GM18951 (cell line): Measurements from ENCODE around the gene TTLL11.
"Not testable (repeated sequence)": the region's sequence is repeated elsewhere in the genome, so short reads cannot be mapped to it uniquely, and the experiment has no call there.

Source experiments
- POLR2A ChIP-seq: IDR thresholded peaks from 4 replicates; pipeline ENCODE4 v1.6.1; 2011; ENCODE audit warnings: mild to moderate bottlenecking; ENCODE audit not compliant: insufficient read length, insufficient read depth; ENCODE audit errors: extremely low read depth
- in situ Hi-C: fragments of 300-500 bp; cut with MboI; formaldehyde crosslinking; loops from one replicate; pipeline ENCODE4 v1.12.0; 2022; ENCODE audit warnings: low sequenced_read_pairs, mixed read lengths, inconsistent platforms; ENCODE audit not compliant: unreplicated experiment

Gene TTLL11

DNA sequence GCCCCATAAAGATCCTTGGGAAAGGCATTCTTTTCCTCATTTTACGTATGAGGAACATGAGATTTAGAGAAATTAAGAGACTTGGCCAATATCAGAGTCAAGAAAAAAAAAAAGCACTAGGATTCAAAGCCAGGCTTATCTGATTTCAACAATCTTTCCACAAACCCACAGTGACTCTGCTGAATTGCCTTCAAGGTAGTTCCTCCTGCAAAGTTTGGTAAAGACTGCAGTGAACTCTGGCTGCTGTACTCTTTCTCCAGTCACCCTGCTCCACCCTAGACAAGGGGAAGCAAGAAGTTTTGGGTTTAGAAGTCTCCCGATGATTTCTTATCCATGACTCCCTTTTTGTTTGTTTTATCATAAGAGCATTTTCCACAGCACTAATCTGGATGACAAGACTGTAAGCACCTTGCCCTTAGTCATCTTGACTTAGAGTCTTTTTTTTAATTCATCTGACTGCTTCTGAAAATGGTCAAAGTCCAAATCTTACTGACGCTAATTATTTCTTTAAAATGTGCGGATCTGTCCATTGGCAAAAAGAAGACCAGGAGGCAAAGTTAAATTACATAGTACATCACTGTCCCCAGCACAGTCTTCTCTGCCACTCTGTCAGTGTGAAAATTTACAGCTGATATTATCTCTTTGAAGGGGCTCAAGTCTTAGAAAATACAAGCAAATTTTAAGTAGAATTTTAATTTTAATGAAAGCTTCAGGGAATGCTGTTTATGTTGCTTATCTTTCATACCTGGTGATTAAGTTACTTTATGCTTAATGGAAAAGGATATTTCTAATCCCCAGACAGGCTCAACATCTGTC, 180.1 kb downstream of the TTLL11 start:
- in situ Hi-C loops = no loop called here

DNA sequence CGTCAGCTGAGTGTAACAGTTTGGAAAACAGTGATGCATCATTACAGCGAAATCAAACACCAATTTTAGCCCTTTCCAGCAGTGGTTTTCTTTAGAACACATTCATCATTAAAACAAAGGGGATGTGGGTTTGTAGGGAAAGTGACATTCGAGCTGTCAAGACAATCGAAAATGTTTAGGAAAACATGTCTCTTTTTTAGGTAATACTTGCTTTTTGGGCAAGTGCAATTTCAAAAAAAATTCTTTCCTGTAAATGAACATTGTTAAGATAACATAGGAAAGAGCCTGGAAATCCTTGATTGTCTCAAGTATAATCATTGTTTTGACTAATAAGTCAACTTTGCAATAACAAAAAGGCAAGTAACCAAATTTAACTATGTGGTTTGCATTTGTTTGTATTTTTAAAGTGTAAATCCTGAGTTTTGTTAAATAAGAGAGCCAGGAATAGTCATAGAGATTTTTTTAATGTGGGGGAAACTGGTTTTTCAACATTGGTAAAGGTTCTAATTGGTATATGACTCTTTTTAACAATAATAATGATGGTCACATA, 182.5 kb downstream of the TTLL11 start:
- no peak for TF ChIP-seq POLR2A
- in situ Hi-C loops = no loop called here

More for the DNA sequence above, 180.1 kb downstream of the TTLL11 start:
- no peak for TF ChIP-seq POLR2A

DNA sequence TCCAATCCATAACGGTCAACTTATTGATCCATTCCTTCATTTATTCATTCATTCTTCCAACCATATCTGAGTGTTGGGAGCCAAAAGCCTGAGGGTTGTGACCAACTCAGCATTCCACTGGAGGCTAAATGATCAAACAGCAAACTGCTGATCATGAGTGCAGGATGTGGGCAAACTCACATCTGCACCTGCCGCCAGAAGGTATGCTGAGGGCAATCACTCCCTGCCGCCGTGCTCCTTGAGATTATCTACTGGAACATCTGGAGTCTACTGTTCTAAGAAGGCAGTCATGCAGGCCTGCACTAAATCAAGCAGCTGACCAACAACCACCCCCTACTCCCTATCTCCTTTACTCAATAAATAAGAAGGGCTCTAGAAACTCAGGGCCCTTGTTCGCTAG, 184.0 kb downstream of the TTLL11 start:
- in situ Hi-C loops = no loop called here
- TF ChIP-seq POLR2A = no peak

DNA sequence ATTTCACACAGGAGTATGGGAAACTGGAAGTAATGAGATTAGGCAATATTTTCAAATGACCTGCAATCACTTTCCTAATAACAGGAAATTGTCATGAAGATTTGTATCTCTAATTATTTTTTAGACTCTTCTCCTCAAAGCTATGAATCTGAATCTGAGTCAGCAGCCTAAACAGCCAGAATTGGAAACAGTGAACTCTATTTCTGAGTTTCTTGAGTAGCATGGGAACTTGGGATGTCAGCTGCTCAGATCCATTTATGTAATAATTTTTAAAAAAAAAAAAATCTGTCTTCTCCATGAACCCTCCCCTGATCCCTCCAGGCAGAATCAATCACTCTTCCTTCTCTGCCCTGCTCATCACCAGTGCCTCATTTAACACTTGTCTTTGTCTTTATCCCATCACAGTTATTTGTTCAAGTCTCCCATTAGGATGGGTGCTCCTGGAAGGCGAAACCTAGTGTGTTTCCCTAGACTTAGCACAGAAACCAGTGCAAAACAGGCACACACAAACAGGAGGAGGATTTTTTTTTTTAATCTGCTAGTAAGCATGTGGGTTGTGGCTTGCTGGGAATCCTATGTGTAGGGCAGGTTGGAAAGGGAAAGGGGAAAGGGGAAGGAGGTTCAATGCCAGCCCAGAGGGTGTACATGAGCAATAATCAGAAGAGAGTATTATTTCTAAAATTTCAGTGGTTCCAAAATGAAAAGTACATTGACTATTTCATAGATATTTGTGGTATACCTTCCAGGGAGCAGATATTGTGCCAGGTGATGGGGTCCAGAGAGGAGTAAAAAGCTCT, 186.8 kb downstream of the TTLL11 start:
- in situ Hi-C loops = no loop called here
- TF ChIP-seq POLR2A = no peak

DNA sequence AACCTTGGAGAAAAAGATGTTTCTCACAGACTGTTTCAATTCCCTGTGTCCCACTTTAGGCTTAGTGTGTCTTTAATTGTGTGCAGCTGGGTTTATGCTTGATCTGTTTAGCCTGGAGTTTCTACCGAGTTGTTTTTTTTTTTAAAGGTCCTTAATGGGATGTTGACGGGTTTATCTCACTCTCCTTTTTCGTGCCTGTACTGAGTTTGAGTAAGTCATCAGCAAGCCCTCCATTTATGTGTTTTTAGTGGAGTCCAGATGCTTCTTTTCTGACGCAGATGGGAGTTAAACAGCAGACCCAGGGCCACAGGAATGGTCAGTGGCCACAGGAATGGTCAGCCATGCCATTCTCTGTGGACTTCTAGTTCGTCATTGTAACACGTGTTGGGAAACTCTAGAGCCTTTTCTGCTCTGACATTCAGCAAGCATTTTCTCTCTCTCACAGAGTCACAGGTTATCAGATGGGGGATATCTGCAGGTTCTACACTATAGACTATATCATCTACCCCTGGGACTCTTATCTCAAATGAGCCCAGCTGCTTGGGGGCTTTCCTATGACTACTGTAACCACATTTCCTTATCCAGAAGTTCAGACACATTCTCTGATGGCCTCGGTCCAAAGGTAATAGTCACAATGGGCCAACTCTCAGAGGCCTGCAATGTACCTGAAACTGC, 190.5 kb downstream of the TTLL11 start:
- in situ Hi-C loops = no loop called here
- TF ChIP-seq POLR2A = no peak

DNA sequence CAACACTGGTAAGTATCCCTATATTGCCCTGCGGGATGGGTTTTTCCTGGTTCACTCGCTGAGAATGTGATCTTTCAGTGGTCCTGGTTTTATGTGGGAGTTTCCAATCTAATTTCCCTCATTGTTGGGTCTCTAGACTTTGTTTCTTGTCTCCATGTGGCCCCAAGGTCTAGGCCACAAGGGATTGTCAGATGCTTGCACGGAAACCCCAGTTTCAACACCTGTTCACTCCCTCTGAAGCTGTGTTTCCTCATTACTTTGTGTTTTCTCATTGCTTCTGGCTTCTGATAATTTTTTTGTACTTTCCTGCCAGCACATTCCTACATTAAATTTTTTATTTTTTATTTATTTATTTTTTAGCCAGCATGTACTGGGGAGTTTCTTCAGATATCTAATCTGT, 191.5 kb downstream of the TTLL11 start:
- in situ Hi-C loops = no loop called here
- no peak for TF ChIP-seq POLR2A

DNA sequence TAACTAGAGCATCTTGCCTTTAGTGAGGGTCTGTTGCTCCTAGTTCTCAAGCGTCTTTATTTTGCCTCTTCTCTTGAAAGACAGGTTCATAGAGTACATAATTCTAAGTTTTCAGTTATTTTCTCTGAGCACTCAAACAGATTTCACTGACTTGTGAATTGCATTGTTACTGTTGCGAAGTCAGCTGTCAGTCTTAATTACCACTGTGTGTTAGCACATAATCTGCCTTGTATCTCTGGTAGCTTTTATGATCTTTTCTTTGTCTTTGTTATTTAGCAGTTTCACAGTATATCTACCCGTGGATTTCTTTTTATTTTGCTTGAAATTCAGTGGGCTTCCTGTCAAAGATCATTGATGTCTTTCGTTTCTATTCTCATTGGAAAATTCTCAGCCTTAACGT, 192.9 kb downstream of the TTLL11 start:
- in situ Hi-C loops = no loop called here
- TF ChIP-seq POLR2A = no peak

DNA sequence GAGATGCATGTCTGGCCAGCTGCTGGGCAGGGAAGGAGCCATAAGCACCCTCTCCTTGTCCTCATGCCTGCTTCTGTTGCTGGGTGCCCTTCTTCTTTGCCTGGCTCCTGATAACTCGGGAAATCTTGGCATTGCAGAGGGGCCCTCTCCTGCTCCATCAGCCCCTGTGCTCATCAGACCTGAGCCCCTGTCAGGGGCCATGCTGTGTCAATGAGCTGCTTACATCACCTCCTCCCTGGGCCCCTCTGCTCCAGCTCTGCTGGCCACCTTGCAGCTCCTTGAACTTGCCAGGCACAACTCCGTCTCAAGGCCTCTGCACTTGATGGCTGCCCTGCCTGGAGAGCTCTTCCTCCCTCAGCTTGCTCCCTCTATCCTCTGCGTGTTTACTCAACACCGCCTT, 194.3 kb downstream of the TTLL11 start:
- in situ Hi-C loops = no loop called here
- no peak for TF ChIP-seq POLR2A

DNA sequence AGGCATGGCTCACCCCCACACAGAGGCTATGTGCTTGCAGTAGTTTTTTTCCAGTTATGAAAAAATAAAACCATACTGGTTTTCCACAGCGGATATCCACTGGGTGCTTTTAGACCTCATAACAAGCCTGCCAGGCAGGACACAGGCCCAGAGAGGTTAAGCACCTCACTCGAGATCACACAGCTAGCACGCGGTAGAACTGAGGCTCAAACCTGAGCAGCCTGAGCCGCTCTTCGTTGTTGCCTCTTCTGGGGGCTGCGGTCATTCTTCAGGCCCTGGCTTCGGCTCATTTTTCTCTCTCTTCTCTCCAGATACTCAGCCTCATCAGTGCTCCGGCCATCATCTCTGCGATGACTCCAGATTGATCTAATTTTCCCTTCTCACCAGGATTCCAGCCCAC, 196.0 kb downstream of the TTLL11 start:
- in situ Hi-C loops = no loop called here
- TF ChIP-seq POLR2A = no peak

DNA sequence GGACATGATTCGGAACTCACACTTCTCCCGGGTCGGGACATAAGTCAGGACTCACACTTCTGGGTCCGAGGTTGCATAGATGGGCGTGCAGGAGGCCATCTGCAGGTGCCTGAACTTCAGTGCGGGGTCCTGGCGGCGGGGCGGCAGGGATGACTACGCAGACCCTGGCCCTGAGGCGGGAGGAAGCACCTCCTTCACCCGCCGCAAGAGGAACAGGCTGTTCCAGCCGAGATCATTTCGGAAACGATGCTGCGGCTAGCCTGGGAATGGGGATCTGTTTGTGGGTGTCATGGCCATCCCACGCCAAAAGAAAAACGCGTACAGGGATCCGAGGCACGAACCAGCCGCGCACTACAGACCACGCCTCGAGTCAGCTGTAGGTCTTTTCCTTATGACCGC, 196.6 kb downstream of the TTLL11 start:
- in situ Hi-C loops = no loop called here
- no peak for TF ChIP-seq POLR2A

DNA sequence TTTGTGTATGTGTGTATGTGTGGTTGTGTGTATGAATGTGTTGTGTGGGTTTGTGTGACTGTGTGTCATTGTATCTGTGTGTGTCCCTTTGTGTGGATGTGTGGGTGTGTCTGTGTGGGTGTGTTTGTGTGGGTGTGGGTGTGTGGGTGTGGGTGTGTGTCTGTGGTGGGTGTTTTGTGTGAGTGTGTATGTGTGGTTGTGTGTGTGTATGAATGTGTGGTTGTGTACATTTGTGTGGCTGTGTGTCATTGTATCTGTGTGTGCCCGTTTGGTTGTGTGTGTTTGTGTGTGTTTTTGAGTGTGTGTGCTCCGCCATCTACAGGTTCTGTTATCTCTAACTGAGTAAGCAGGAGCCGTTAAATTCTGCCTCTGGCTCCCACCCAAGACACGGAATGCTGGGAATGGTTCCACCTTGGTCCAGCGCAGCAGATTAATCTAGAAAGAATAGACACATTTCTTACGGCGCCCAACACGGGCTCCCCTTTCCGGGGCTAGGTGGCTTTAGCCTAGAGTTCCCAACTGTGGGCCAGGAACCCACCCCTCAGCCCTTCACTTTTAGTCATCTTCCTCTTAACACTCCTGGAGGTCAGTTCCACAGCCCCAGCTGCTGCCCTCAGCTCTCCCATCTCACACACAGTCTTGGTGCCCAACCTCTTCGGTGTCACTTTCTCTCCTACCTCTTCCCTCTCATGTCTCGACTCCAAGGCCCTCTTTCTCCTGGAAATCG, 197.1 kb downstream of the TTLL11 start:
- TF ChIP-seq POLR2A = no peak
- in situ Hi-C loops = no loop called here

DNA sequence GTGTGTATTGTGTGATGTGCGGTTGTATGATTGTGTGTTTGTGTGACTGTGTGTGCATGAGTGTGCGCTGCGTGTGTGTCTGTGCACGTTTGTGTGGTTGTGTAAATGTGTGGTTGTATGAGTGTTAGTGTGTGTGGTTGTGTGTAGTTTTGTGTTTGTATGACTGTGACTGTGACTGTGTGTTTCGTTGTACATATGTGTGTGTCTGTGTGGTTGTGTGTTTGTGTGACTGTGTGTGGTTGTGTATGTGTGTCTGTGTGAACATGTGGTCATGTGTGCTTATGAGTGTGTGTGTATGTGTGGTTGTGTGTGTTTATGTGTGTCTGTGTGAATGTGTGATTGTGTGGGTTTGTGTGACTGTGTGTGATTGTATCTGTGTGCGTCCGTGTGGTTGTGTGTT, 197.8 kb downstream of the TTLL11 start:
- TF ChIP-seq POLR2A = no peak
- in situ Hi-C loops = no loop called here

DNA sequence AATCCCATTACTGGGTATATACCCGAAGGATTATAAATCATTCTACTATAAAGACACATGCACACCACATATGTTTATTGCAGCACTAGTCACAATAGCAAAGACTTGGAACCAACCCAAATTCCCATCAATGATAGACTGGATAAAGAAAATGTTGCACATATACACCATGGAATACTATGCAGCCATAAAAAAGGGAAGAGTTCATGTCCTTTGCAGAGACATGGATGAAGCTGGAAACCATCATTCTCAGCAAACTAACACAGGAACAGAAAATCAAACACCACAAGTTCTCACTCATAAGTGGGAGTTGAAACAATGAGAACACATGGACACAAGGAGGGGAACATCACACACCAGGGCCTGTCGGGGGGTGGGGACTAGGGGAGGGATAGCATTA, 198.7 kb downstream of the TTLL11 start:
- in situ Hi-C loops = not testable (repeated sequence)
